Measurements from ENCODE around the gene ZNF81. TPM values are rescaled to one million over a fixed set of nuclear protein-coding genes. Genes with fewer than 3 reads are reported as not detected.

Gene ZNF81
- total and polyA plus RNA-seq, 2 experiments from 2014 or later = 6.9 to 12.7 TPM

GRCh38 chrX:47815901-47816845, 20.5 kb upstream of the ZNF81 start:
- Histone ChIP-seq H3K4me1 (ENCODE audit: low read depth) (peaks cover 4% of the 10 kb centered on the region), H3K36me3 (no peaks in the 10 kb centered on the region), H3K27ac (peak overlapping the region; percentile 36), H3K4me3 (no peak overlapping the region), H3K27me3 (no peaks in the 10 kb centered on the region), H3K9me3 (ENCODE audit: low read depth) (no peaks in the 10 kb centered on the region)
- peak in 1 of 2 donors; percentile 24 for DNase-seq (ENCODE audit: low read depth in 1 of 2, low spot score in 1 of 2)
- TF ChIP-seq CTCF (IDR thresholded peaks at IDR 0.05; ENCODE audit: low read depth, low read length) = no peak

GRCh38 chrX:47817421-47817820, 19.3 kb upstream of the ZNF81 start:
- no peak for TF ChIP-seq CTCF (IDR thresholded peaks at IDR 0.05; ENCODE audit: low read depth, low read length)
- H3K27ac ChIP-seq = no peak overlapping the region
- H3K36me3 ChIP-seq = no peaks in the 10 kb centered on the region
- H3K4me3 ChIP-seq = no peak overlapping the region
- peaks cover 4% of the 10 kb centered on the region for H3K4me1 ChIP-seq (ENCODE audit: low read depth)
- no peak for DNase-seq (ENCODE audit: low read depth in 1 of 2, low spot score in 1 of 2)
- no peaks in the 10 kb centered on the region for H3K27me3 ChIP-seq
- no peaks in the 10 kb centered on the region for H3K9me3 ChIP-seq (ENCODE audit: low read depth)

- H3K27me3 ChIP-seq = no peaks in the 10 kb centered on the region
- no peaks in the 10 kb centered on the region for H3K9me3 ChIP-seq (ENCODE audit: low read depth)
- no peaks in the 10 kb centered on the region for H3K36me3 ChIP-seq
- TF ChIP-seq CTCF (IDR thresholded peaks at IDR 0.05; ENCODE audit: low read depth, low read length) = no peak
- no peak overlapping the region for H3K4me3 ChIP-seq
- H3K4me1 ChIP-seq (ENCODE audit: low read depth) = peaks cover 4% of the 10 kb centered on the region
- DNase-seq (ENCODE audit: low read depth in 1 of 2, low spot score in 1 of 2) = no peak
- H3K27ac ChIP-seq = no peak overlapping the region
These were observed 18.8 kb upstream of the ZNF81 start for GRCh38 chrX:47817897-47818296.

- Histone ChIP-seq H3K27ac (no peak overlapping the region), H3K9me3 (ENCODE audit: low read depth) (no peaks in the 10 kb centered on the region), H3K27me3 (no peaks in the 10 kb centered on the region), H3K4me1 (ENCODE audit: low read depth) (no peaks in the 10 kb centered on the region), H3K4me3 (no peak overlapping the region), H3K36me3 (no peaks in the 10 kb centered on the region)
- DNase-seq (ENCODE audit: low read depth in 1 of 2, low spot score in 1 of 2) = no peak
- no peak for TF ChIP-seq CTCF (IDR thresholded peaks at IDR 0.05; ENCODE audit: low read depth, low read length)
These were observed 7.7 kb upstream of the ZNF81 start for GRCh38 chrX:47828984-47829383.

GRCh38 chrX:47831788-47832187, 4.9 kb upstream of the ZNF81 start:
- TF ChIP-seq CTCF (IDR thresholded peaks at IDR 0.05; ENCODE audit: low read depth, low read length) = peak; percentile 52

More at GRCh38 chrX:47831788-47832187, 4.9 kb upstream of the ZNF81 start:
- H3K9me3 ChIP-seq (ENCODE audit: low read depth) = no peaks in the 10 kb centered on the region
- H3K36me3 ChIP-seq = no peaks in the 10 kb centered on the region
- H3K4me1 ChIP-seq (ENCODE audit: low read depth) = no peaks in the 10 kb centered on the region
- H3K27me3 ChIP-seq = no peaks in the 10 kb centered on the region
- no peak overlapping the region for H3K4me3 ChIP-seq
- peak; percentile 40 to 53 for DNase-seq (ENCODE audit: low read depth in 1 of 2, low spot score in 1 of 2)
- H3K27ac ChIP-seq = no peak overlapping the region

Data from cardiac muscle cell (in vitro differentiated cells and primary cell).